ENCODE results near the gene CA5B.
A peak's percentile ranks its signal among the peaks of the same experiment; 100 is the strongest.
"Not testable (repeated sequence)": the region's sequence is repeated elsewhere in the genome, so short reads cannot be mapped to it uniquely, and the experiment has no call there.

The CA5B gene

DNA sequence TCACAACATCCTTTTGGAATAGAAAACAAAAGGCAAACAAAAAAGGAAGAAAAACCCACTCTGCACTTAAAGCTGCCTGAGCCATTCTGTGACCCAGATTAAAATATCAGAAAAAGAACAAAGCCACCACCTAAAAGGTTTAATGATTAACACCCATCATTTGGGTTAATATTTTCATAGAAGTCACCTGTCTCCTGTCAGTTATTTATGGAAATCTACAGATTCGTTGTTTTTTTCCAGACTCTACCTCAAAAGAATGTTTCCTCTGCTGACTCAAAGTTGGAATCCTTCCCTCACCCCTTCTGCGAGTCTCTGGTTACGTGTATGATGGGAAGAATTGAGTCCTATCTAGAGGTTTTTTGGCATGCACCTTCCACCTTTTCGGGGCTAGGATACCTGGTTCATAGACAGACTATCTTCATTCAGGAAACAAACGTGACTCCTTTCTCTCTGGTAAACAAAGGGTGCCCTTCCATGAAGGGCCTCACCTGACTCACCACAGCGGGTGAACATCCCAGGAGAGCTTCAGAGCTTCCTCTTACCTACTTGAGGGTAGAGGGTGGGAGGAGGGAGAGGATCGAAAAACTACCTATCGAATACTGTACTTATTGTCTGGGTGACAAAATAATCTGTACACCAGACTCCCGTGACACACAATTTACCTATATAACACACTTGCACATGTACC, 19.6 kb upstream of the CA5B start:
- H3K4me3 ChIP-seq (replicated peaks; ENCODE audit: low read depth, low read length), result no peak overlapping the region
- TF ChIP-seq, protein P1, sequence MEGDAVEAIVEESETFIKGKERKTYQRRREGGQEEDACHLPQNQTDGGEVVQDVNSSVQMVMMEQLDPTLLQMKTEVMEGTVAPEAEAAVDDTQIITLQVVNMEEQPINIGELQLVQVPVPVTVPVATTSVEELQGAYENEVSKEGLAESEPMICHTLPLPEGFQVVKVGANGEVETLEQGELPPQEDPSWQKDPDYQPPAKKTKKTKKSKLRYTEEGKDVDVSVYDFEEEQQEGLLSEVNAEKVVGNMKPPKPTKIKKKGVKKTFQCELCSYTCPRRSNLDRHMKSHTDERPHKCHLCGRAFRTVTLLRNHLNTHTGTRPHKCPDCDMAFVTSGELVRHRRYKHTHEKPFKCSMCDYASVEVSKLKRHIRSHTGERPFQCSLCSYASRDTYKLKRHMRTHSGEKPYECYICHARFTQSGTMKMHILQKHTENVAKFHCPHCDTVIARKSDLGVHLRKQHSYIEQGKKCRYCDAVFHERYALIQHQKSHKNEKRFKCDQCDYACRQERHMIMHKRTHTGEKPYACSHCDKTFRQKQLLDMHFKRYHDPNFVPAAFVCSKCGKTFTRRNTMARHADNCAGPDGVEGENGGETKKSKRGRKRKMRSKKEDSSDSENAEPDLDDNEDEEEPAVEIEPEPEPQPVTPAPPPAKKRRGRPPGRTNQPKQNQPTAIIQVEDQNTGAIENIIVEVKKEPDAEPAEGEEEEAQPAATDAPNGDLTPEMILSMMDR (IDR thresholded peaks at IDR 0.05; ENCODE audit: low read length, missing control alignments), result no peak
- DNase-seq (ENCODE audit: low read depth), result no peak

DNA sequence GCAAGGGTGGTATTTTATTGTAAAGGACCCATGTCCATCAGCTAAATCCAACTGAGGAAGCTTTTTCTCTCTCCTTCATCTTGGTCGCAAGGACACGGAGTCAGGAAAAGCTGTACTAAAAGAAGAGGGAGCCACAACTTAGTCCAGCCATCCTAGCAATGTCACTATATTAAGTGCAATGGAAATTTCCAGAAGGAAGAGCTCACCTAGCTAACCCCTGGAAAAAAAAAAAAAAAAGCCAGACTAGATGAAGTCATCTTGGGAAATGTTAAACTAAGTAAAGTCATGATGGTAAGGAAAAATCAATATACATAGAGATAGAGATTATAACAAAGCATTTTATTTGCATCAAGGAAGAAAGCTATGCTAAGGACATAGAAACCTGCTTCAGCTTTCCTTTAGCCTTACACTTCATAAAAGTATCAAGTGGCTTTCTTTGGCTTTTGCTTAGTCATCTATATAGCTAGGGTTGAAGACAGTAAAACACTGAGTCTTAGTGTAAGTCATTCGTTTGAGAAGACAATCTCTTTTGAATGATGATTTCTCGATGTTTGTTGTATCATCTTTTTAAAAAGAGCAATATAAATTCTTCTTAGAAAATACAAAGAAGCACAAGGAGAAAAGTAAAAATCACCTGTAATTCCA, 18.6 kb upstream of the CA5B start:
- no peak for DNase-seq (ENCODE audit: low read depth)
- no peak overlapping the region for H3K4me3 ChIP-seq (replicated peaks; ENCODE audit: low read depth, low read length)
- TF ChIP-seq, protein P1 (IDR thresholded peaks at IDR 0.05; ENCODE audit: low read length, missing control alignments), result no peak

GRCh38 chrX:15721911-15722310, 16.2 kb upstream of the CA5B start:
- TF ChIP-seq, protein P1 (IDR thresholded peaks at IDR 0.05; ENCODE audit: low read length, missing control alignments), result no peak
- H3K4me3 ChIP-seq (replicated peaks; ENCODE audit: low read depth, low read length), result no peak overlapping the region
- DNase-seq (ENCODE audit: low read depth), result no peak

- TF ChIP-seq, protein P1 (IDR thresholded peaks at IDR 0.05; ENCODE audit: low read length, missing control alignments), result no peak
- no peak for DNase-seq (ENCODE audit: low read depth)
- no peak overlapping the region for H3K4me3 ChIP-seq (replicated peaks; ENCODE audit: low read depth, low read length)
These were observed 14.1 kb upstream of the CA5B start for GRCh38 chrX:15723887-15724517.

DNA sequence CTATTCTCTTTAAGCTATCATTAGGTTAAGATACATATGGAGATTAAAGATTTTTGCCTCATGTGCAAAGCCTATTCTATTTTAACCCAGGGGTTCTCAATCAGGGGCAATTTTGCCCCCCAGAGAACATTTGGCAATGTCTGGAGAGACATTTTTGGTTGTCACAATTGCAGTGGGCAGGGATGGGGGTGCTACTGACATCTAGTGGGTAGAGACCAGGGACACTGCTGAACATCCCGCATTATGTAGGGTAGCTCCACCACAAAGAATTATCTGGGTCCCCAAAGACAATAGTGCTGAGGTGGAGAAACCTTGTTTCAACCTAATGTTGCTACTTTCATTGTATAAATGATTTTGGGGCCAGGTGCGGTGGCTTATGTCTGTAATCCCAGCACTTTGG, 13.2 kb upstream of the CA5B start:
- TF ChIP-seq, protein P1 (IDR thresholded peaks at IDR 0.05; ENCODE audit: low read length, missing control alignments), result no peak
- H3K4me3 ChIP-seq (replicated peaks; ENCODE audit: low read depth, low read length), result no peak overlapping the region
- DNase-seq (ENCODE audit: low read depth), result no peak

- DNase-seq (ENCODE audit: low read depth), result not testable (repeated sequence)
These were observed 6.7 kb upstream of the CA5B start for GRCh38 chrX:15731368-15731767.

GRCh38 chrX:15737190-15737958, 696 bp upstream of the CA5B start:
- TF ChIP-seq, protein P1 (IDR thresholded peaks at IDR 0.05; ENCODE audit: low read length, missing control alignments), result no peak
- H3K4me3 ChIP-seq (replicated peaks; ENCODE audit: low read depth, low read length), result peak overlapping the region; percentile 58
- DNase-seq (ENCODE audit: low read depth), result no peak

More at GRCh38 chrX:15731368-15731767, 6.7 kb upstream of the CA5B start:
- H3K4me3 ChIP-seq (replicated peaks; ENCODE audit: low read depth, low read length), result not testable (repeated sequence)
